SU-DHL-6 (cell line): ENCODE results near the gene SRGAP1.

ENCODE experiments used
- CTCF ChIP-seq: fragments of 200-600 bp; sonication (generic); IDR thresholded peaks from one replicate; pipeline ENCODE4 v1.5.1; 2017; ENCODE audit warnings: antibody characterized with exemption, mild to moderate bottlenecking, low read length, moderate library complexity; ENCODE audit not compliant: insufficient read depth, poor library complexity, severe bottlenecking
- EZH2phosphoT487 ChIP-seq: fragments of 200-600 bp; sonication (generic), shearing (Covaris generic); conservative IDR thresholded peaks from 2 replicates; pipeline ENCODE4 v1.6.1; 2018; ENCODE audit warnings: mild to moderate bottlenecking, antibody characterized with exemption, low read length, moderate library complexity, mixed read lengths

GRCh38 chr12:64207453-64207852 is 363.0 kb downstream of the SRGAP1 start:
- TF ChIP-seq CTCF (no peak), EZH2phosphoT487 (no peak)
